ENCODE results near the gene PRAC2. TPM values are rescaled to one million over a fixed set of nuclear protein-coding genes. Genes with fewer than 3 reads are reported as not detected.

Gene PRAC2
- total RNA-seq, 2 donors from 2014 or later, result not detected

- no peak for TF ChIP-seq CTCF (IDR thresholded peaks at IDR 0.05)
- TF ChIP-seq POLR2A (IDR thresholded peaks at IDR 0.05), result no peak
- 13 to 25% methylated on average over 12 of the region's 12 CpGs for WGBS, 2 donors
- no peaks in the 10 kb centered on the region for H3K4me1 ChIP-seq
- no peaks in the 10 kb centered on the region for H3K9me3 ChIP-seq
- H3K36me3 ChIP-seq (replicated peaks in 1 of 2; ENCODE audit: insufficient read depth in 1 of 2, low read depth in 2 of 2), result no peaks in the 10 kb centered on the region
- H3K27me3 ChIP-seq, result peaks cover 0 to 49% of the 10 kb centered on the region in 2 donors
- H3K4me3 ChIP-seq, result no peak overlapping the region
- H3K27ac ChIP-seq, result no peak overlapping the region
- intact Hi-C loops (cut with DNase I), result no loop called here
- DNase-seq (no peak), ATAC-seq (no peak)
Observed at GRCh38 chr17:48745381-48746275, 22.6 kb downstream of the PRAC2 start.

- intact Hi-C loops (cut with DNase I), result no loop called here
- no peaks in the 10 kb centered on the region for H3K36me3 ChIP-seq (replicated peaks in 1 of 2; ENCODE audit: insufficient read depth in 1 of 2, low read depth in 2 of 2)
- 5 to 7% methylated on average over 14 to 21 of the region's 21 CpGs for WGBS, 2 donors
- TF ChIP-seq CTCF (IDR thresholded peaks at IDR 0.05) (no peak), POLR2A (IDR thresholded peaks at IDR 0.05) (no peak)
- no peak for DNase-seq
- peaks cover 0 to 61% of the 10 kb centered on the region in 2 donors for H3K27me3 ChIP-seq
- H3K4me1 ChIP-seq, result no peaks in the 10 kb centered on the region
- ATAC-seq, result no peak
- H3K27ac ChIP-seq, result no peak overlapping the region
- no peak overlapping the region for H3K4me3 ChIP-seq
- H3K9me3 ChIP-seq, result no peaks in the 10 kb centered on the region
Observed at GRCh38 chr17:48746916-48747444, 24.0 kb downstream of the PRAC2 start.

GRCh38 chr17:48747445-48748363 is 24.7 kb downstream of the PRAC2 start:
- no peak overlapping the region for H3K4me3 ChIP-seq
- no peaks in the 10 kb centered on the region for H3K4me1 ChIP-seq
- no peak for TF ChIP-seq POLR2A (IDR thresholded peaks at IDR 0.05)
- TF ChIP-seq CTCF (IDR thresholded peaks at IDR 0.05), result no peak
- H3K36me3 ChIP-seq (replicated peaks in 1 of 2; ENCODE audit: insufficient read depth in 1 of 2, low read depth in 2 of 2), result no peaks in the 10 kb centered on the region
- H3K27ac ChIP-seq, result no peak overlapping the region
- intact Hi-C loops (cut with DNase I), result no loop called here
- DNase-seq, result no peak
- H3K27me3 ChIP-seq, result peaks cover 0 to 65% of the 10 kb centered on the region in 2 donors
- ATAC-seq, result no peak
- no peaks in the 10 kb centered on the region for H3K9me3 ChIP-seq
- 7 to 14% methylated on average over 20 to 51 of the region's 53 CpGs for WGBS, 2 donors

GRCh38 chr17:48748718-48749566 is 26.0 kb downstream of the PRAC2 start:
- H3K4me1 ChIP-seq, result peaks cover 6% of the 10 kb centered on the region
- TF ChIP-seq CTCF (IDR thresholded peaks at IDR 0.05) (no peak), POLR2A (IDR thresholded peaks at IDR 0.05) (no peak)
- H3K27ac ChIP-seq, result no peak overlapping the region
- no peaks in the 10 kb centered on the region for H3K36me3 ChIP-seq (replicated peaks in 1 of 2; ENCODE audit: insufficient read depth in 1 of 2, low read depth in 2 of 2)
- H3K4me3 ChIP-seq, result no peak overlapping the region
- H3K27me3 ChIP-seq, result peaks cover 0 to 71% of the 10 kb centered on the region in 2 donors
- 19 to 23% methylated on average over 16 of the region's 16 CpGs for WGBS, 2 donors
- ATAC-seq (no peak), DNase-seq (no peak)
- intact Hi-C loops (cut with DNase I), result no loop called here
- H3K9me3 ChIP-seq, result no peaks in the 10 kb centered on the region

All from body of pancreas (tissue), 4 donors.